Astrocyte of the hippocampus (primary cell): ENCODE data around the gene GABRB3.

Experiments
- DNase-seq: peaks from one replicate; pipeline ENCODE4 v3.0.0; 2011; ENCODE audit warnings: low read depth, low spot score

Gene GABRB3

GRCh38 chr15:26630857-26631256 is 142.0 kb downstream of the GABRB3 start:
- no peak for DNase-seq

- DNase-seq, result peak; percentile 37
Observed at GRCh38 chr15:26628879-26629529, 143.9 kb downstream of the GABRB3 start.

GRCh38 chr15:26628071-26628470 is 144.8 kb downstream of the GABRB3 start:
- no peak for DNase-seq

GRCh38 chr15:26624128-26624527 is 148.7 kb downstream of the GABRB3 start:
- no peak for DNase-seq

- peak; percentile 2 for DNase-seq
Observed at GRCh38 chr15:26623071-26623470, 149.8 kb downstream of the GABRB3 start.

GRCh38 chr15:26621816-26622215 is 151.1 kb downstream of the GABRB3 start:
- DNase-seq, result no peak

- DNase-seq, result no peak
Observed at GRCh38 chr15:26620528-26621458, 152.1 kb downstream of the GABRB3 start.

- DNase-seq, result no peak
Observed at GRCh38 chr15:26615927-26616302, 157.0 kb downstream of the GABRB3 start.

GRCh38 chr15:26615188-26615926 is 157.5 kb downstream of the GABRB3 start:
- no peak for DNase-seq

- DNase-seq, result no peak
Observed at GRCh38 chr15:26614734-26615133, 158.1 kb downstream of the GABRB3 start.

- DNase-seq, result no peak
Observed at GRCh38 chr15:26598704-26599103, 174.2 kb downstream of the GABRB3 start.

GRCh38 chr15:26595611-26596010 is 177.3 kb downstream of the GABRB3 start:
- DNase-seq, result no peak

- DNase-seq, result peak; percentile 2
Observed at GRCh38 chr15:26590676-26591075, 182.2 kb downstream of the GABRB3 start.

GRCh38 chr15:26582840-26583239 is 190.0 kb downstream of the GABRB3 start:
- DNase-seq, result no peak

- no peak for DNase-seq
Observed at GRCh38 chr15:26580943-26581342, 191.9 kb downstream of the GABRB3 start.

- DNase-seq, result peak; percentile 12
Observed at GRCh38 chr15:26572602-26573350, 200.1 kb downstream of the GABRB3 start.

GRCh38 chr15:26571346-26571745 is 201.5 kb downstream of the GABRB3 start:
- no peak for DNase-seq

- no peak for DNase-seq
Observed at GRCh38 chr15:26565542-26565941, 207.3 kb downstream of the GABRB3 start.

GRCh38 chr15:26564361-26564760 is 208.5 kb downstream of the GABRB3 start:
- DNase-seq, result no peak

GRCh38 chr15:26562336-26562735 is 210.5 kb downstream of the GABRB3 start:
- no peak for DNase-seq

- no peak for DNase-seq
Observed at GRCh38 chr15:26561896-26562295, 211.0 kb downstream of the GABRB3 start.

GRCh38 chr15:26561130-26561529 is 211.7 kb downstream of the GABRB3 start:
- no peak for DNase-seq
